ENCODE results near the gene UBE2Q2. TPM values are rescaled to one million over a fixed set of nuclear protein-coding genes. Genes with fewer than 3 reads are reported as not detected.
"Not testable (repeated sequence)": the region's sequence is repeated elsewhere in the genome, so short reads cannot be mapped to it uniquely, and the experiment has no call there.

The UBE2Q2 gene
- total RNA-seq: 51.2 and 70.4 TPM in 2 replicates

GRCh38 chr15:75842722-75843677, at the start of gene UBE2Q2:
TSS of gene UBE2Q2 (plus strand) at chr15:75843447. CDS start at chr15:75843667, 220 bp downstream.
- peak; percentile 78 for DNase-seq (ENCODE audit: low read depth)
- TF ChIP-seq CTCF (IDR thresholded peaks at IDR 0.05; ENCODE audit: insufficient read depth, low read depth, low read length): no peak
- peak within 1 kb of the TSS; percentile 95 for H3K4me3 ChIP-seq (ENCODE audit: low read depth, low read length)

- no peak for TF ChIP-seq CTCF (IDR thresholded peaks at IDR 0.05; ENCODE audit: insufficient read depth, low read depth, low read length)
- no peak overlapping the region for H3K4me3 ChIP-seq (ENCODE audit: low read depth, low read length)
- no peak for DNase-seq (ENCODE audit: low read depth)
These were observed 46.9 kb upstream of the UBE2Q2 start for GRCh38 chr15:75796321-75796720.

- DNase-seq (ENCODE audit: low read depth); H3K4me3 ChIP-seq (ENCODE audit: low read depth, low read length): not testable (repeated sequence)
These were observed 46.1 kb upstream of the UBE2Q2 start for GRCh38 chr15:75797146-75797545.

GRCh38 chr15:75799190-75799589, 44.1 kb upstream of the UBE2Q2 start:
- no peak for TF ChIP-seq CTCF (IDR thresholded peaks at IDR 0.05; ENCODE audit: insufficient read depth, low read depth, low read length)
- DNase-seq (ENCODE audit: low read depth): no peak
- no peak overlapping the region for H3K4me3 ChIP-seq (ENCODE audit: low read depth, low read length)

- not testable (repeated sequence) for DNase-seq (ENCODE audit: low read depth); H3K4me3 ChIP-seq (ENCODE audit: low read depth, low read length)
These were observed 42.8 kb upstream of the UBE2Q2 start for GRCh38 chr15:75800409-75800808.

GRCh38 chr15:75801859-75802593, 41.2 kb upstream of the UBE2Q2 start:
- peak; percentile 76 for TF ChIP-seq CTCF (IDR thresholded peaks at IDR 0.05; ENCODE audit: insufficient read depth, low read depth, low read length)
- DNase-seq (ENCODE audit: low read depth): peak; percentile 71
- peak overlapping the region; percentile 45 for H3K4me3 ChIP-seq (ENCODE audit: low read depth, low read length)

- not testable (repeated sequence) for DNase-seq (ENCODE audit: low read depth); H3K4me3 ChIP-seq (ENCODE audit: low read depth, low read length)
These were observed 35.8 kb upstream of the UBE2Q2 start for GRCh38 chr15:75807486-75807885.

GRCh38 chr15:75808009-75808408, 35.2 kb upstream of the UBE2Q2 start:
- DNase-seq (ENCODE audit: low read depth); H3K4me3 ChIP-seq (ENCODE audit: low read depth, low read length): not testable (repeated sequence)
